Stimulated activated CD8-positive, alpha-beta memory T cell treated with anti-CD3 and anti-CD28 coated beads, Interleukin-12 subunit alpha, Interleukin-12 subunit beta, amount 100 ng/mL, for 1 hour (primary cell): ENCODE results near the gene GPR33.
"Not testable (repeated sequence)": the region's sequence is repeated elsewhere in the genome, so short reads cannot be mapped to it uniquely, and the experiment has no call there.

ENCODE experiments used
- DNase-seq: peaks from one replicate; pipeline ENCODE4 v3.0.0-alpha.2; 2020; ENCODE audit warnings: low read depth

The GPR33 gene

DNA sequence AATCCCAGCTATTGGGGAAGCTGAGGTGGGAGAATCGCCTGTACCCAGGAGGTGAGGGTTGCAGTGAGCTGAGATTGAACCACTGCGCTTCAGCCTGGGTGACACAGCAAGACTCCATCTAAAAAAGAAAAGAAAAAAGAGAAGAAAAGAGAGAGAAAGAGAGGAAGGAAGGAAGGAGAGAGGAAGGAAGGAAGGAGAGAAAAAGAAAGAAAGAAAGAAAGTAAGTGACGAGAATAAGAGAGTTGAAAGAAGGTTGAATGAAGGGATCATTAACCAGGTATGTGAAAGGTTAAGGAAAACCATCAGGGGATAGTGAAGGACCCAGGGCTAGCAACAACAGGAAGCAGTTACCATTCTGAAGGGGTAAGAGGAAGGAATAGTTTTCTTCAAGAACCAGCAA, 26.3 kb downstream of the GPR33 start:
- no peak for DNase-seq

DNA sequence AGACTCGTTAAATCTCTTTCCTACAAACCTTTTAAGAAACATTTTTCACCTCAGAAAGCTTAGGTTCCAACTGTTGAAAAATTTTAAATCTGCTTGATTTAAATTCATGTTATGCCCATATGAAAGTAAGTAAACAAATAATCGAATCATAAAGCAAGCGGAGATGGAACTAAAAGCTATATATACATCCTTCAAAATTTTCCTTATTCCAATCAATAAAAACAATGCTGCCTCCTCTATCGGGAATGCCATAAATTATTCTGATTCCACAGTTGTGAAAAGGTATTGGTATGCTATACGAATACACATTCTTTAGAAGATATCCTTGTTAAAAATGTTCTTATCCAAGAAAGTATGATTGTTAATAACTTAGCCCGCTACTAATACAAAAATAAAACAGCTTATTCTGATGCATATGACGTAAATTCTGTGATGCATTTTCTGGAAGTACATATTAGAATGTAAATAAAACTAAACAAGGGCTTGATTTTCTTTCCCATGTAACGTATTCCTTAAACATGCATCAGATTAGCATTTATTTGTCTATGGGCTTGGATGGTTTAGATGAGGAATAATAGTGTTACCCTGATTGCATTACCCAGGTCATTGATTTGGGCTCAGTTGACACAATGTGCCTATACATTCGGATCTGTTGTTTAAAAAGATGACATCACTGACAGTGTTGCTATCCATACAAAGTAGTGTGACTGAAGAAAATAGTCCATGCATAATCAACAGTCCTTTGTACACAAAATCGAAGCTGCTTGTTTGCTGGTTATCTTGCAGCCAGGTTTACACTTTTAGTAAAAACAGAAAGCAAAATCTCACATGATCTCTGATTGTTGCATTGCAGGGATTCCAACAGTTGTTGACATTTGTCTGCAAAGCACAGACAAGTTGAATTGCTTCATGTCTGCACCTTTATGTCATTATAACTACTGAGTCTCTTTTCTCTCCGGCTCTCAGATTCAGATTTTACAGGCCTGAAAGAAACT, 29.9 kb downstream of the GPR33 start:
- no peak for DNase-seq

DNA sequence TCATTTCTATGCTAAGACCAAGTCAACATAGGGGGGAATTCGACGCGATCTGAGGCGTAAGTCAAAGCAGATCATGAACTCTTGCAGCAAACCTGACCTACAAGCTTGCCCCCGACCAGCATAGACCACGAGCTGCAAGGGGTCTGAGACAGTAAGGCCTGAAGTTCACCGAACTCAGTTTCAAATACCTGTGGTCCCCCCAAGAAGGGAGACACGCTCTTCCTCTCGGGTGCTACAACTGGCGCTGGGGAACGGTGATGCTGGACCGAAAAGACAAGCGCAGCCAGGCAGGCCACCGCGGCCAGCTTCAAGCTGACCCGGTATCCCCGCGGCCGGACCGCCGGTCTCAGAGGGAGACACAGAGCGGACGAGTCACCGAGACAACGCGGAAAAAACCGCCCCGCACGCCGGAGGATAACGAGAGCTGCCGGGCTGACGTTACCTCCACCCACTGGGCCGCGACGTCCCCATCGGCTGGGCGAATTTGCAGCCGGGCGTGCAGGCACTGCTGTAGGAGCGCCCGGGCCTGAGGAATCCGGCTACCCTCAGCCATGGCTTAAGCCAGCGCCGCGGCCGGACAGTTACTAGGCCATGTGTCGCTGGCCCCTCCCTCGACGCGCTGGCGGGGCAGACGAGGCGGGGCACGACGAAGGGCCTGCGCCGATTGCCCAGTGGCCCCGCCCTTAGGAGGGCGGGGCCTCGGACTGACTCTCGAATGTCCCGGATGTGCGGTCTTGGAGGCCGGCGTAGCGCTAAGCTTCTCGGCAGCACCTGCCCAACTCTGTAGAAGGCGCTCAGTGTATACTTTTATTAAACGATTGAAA, 30.8 kb downstream of the GPR33 start, which contains the start of gene DTD2:
DTD2 (minus strand) TSS at position 666 of the 824 bp plus-strand sequence; CDS start at position 553, 113 bp downstream.
- DNase-seq = peak; percentile 86

DNA sequence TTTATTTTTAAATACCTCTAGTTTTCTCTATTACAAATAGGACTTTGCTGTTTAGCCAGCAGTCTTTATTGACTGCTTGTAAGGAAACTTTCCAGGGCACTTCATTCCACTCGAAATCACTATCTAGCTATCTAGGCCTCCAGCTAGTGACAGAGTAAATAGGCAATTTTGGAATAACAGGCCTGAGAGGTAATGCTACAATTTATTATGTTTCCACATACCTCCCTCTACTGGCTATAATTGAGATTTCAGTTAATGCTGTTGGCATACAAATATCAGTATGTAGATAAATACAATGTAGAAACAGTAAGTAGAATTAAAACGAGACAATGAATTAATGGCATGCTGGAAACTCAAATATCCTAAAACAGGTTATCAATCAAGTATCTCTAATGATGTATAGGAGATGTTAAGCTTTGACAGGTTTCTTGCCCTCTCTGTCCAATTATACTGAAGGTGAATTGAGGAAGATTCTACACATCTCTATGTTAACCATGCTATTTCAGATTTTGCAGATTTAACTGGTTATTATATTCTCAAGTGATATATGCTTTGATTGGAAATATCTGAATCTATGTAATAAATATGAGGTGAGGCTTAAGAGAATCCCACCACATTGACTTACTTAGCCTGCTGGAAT, 37.7 kb downstream of the GPR33 start:
- no peak for DNase-seq

DNA sequence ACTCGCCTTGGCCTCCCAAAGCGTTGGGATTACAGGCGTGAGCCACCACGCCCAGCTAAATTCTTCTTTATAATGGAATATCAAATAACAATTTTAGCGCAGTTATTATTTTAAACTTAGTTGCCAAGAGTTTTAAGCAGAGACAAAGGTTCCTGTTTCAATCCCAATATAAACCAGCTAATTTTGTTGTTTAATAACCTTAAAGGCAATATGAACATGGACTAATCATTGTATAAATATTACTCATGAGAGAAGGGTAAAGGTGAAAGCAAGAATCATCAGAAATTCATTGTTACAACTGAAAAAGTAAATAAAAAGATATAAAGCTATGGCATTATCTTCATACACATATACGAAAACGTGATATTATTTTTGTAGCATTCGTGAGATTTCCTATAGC, 38.7 kb downstream of the GPR33 start:
- DNase-seq = no peak

DNA sequence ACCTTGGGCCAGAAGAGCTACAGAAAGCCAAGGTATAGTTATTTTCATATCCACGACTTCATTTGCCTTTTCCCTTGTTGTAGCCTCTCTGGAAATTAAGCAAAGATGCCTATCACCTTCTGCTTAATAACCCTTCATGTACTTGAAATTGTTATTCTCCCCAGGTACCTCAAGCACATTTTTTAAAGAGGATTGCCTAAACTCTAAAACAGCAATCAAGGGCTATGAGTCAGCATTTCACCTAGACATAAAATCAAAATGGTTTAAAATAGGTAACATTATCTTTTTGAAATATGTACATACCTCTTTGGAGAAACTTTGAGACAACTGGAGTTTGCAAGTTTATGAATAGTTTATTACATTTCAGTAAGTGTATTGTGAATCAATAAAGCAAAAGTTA, 42.1 kb downstream of the GPR33 start:
- no peak for DNase-seq

DNA sequence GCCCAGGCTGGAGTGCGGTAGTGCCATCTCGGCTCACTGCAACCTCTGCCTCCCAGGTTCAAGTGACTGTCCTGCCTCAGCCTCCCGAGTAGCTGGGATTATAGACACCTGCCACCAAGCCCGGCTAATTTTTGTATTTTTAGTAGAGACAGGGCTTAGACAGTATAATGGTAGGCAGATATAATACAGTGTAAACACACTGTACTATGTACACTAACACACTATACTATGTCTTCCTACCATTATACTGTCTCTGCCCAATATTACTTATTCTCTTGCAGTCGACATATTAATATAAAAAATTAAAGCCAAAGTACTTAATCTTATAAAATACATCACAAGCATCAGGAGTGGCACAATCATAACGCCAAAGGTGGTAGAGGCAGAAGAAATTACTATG, 45.6 kb downstream of the GPR33 start:
- no peak for DNase-seq

DNA sequence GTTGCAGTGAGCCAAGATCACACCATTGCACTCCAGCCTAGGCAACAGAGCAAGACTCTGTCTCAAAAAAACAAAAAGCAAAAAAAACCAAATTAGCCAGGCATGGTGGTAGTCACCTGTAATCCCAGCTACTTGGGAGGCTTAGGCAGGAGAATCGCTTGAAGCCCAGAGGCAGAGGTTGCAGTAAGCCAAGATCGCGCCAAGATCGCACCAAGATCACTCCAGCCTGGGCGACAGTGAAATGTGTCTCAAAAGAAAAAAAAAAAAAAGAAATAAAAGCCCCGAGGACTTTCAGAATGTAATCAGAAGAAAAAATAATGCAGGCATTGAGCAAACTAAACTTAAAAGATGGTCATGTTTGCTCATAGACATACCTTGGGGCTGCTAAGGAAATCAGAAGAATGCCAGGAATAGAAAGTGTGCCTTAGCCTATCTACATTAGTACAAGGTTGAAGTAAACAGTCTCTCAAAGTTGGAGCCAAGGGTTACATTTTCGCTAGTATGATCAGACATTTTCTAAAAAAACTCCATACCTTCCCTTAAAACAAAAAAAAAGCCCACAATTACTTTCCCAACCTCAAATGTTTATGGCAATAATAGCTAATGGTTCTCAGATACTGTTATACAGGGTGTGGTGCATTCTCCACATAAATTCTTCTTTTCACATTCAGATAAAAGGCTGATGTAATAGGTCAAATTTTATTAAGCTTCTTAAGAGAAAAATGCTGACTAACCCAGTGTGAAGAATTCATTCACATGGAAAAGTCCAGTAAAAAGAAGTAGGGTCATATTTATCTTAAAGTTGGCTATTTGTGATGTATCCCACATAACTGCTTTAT, 46.3 kb downstream of the GPR33 start:
- no peak for DNase-seq

DNA sequence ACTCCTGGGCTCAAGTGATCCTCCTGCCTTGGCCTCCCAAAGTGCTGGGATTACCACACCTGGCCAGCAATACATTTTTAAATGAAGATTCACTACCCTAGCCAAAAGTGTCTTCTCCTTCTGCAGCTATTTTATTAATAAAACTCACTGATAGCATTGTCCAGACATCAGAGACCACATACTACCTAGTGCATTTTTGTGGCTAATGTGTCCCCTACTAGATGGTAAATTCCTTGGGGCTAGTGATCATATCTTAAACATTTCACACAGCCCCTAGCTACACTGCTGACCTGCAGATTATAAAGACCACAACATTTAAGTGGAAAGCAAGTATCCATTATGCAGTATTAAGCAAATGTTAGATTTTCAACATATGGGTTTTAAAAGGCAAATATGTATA, 47.6 kb downstream of the GPR33 start:
- no peak for DNase-seq

DNA sequence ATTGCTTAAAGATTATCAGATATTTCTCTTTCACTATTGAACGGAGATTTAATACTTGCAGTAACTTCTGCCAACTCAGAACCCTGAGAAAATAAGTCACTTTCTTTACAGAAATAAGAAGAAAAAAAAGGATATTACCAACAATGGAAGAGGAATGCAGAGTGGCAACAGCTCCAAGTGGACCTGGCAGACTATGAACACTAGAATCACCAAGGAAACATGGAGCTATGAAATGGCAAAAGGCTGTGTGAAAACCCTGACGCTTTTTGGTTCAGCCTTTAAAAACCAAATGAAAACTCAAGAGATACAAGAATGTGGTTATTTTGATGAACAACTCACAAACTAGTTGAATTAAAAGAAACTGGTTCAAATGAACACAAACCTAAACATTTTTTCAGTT, 48.3 kb downstream of the GPR33 start:
- DNase-seq = no peak

DNA sequence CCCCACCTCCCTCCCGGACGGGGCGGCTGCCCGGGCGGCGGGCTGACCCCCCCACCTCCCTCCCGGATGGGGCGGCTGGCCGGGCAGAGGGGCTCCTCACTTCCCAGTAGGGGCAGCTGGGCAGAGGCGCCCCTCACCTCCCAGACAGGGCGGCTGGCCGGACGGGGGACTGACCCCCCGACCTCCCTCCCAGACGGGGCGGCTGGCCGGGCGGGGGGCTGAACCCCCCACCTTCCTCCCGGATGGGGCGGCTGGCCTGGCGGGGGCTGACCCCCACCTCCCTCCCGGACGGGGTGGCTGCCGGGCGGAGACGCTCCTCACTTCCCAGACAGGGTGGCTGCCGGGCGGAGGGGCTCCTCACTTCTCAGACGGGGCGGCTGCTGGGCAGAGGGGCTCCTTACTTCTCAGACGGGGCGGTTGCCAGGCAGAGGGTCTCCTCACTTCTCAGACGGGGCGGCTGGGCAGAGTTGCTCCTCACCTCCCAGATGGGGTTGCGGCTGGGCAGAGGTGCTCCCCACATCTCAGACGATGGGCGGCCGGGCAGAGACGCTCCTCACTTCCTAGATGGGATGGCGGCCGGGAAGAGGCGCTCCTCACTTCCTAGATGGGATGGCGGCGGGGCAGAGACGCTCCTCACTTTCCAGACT, 50.7 kb downstream of the GPR33 start:
- not testable (repeated sequence) for DNase-seq

DNA sequence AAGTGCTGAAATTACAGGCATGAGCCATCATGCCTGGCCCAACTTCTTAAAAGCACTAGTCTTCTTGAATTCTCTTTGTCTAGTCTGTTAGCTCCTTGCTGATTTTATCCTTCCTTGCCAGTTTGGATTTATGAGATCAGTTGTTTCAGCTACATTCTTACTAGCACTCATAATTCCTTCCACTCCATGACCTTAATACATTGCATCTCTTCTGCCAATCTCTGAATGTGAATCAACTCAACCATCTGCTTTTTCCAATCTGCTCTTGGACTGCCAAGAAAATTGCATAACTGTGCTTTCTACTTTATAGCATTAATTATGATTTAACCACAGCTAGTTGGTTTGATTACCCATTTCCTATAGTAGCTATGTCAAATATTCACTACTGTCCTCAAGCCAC, 52.6 kb downstream of the GPR33 start:
- DNase-seq = no peak
